Measurements from ENCODE around the gene FBXO15.

FBXO15 gene

DNA sequence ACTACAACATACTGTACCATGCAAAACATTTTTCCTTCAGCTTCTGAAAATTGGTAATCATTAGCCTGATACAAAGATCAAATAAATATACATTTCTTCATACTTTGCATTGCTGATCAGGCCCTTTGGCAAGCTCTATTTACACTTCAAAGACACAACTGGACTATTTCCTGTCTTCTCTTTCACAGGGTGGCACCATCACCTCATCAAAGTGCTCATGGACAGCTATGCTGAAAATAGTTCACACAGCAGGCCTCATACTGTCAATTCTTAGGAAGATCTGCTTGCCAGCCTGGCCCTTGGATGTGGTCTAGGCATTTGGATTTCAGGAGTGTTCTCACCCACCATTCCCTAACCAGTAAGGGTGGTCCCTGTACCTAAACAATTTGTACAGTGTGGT, 33.9 kb downstream of the FBXO15 start:
- TF ChIP-seq, protein P1, sequence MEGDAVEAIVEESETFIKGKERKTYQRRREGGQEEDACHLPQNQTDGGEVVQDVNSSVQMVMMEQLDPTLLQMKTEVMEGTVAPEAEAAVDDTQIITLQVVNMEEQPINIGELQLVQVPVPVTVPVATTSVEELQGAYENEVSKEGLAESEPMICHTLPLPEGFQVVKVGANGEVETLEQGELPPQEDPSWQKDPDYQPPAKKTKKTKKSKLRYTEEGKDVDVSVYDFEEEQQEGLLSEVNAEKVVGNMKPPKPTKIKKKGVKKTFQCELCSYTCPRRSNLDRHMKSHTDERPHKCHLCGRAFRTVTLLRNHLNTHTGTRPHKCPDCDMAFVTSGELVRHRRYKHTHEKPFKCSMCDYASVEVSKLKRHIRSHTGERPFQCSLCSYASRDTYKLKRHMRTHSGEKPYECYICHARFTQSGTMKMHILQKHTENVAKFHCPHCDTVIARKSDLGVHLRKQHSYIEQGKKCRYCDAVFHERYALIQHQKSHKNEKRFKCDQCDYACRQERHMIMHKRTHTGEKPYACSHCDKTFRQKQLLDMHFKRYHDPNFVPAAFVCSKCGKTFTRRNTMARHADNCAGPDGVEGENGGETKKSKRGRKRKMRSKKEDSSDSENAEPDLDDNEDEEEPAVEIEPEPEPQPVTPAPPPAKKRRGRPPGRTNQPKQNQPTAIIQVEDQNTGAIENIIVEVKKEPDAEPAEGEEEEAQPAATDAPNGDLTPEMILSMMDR (IDR thresholded peaks at IDR 0.05; ENCODE audit: low read depth, low read length, missing control alignments), result no peak
- in situ Hi-C loops (cut with HindIII; ENCODE audit: low sequenced_read_pairs), result no loop called here
- H3K4me3 ChIP-seq (ENCODE audit: low read depth, low read length), result no peak overlapping the region
- no peak for DNase-seq (ENCODE audit: low read depth)

DNA sequence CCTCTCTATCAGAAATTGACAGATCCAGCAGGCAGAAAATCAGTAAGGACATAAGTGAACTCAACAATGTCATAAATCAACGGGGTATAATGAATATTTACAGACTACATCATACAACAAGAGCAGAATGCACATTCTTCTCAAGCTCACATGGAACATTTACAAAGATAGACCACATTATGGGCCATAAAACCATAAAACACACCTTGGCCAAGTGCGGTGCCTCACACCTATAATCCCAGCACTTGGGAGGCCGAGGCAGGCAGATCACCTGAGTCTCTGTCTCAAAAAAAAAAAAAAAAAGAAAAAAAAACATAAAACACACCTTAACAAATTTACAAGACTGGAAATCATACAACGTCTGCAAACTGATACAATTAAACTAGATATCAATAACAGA, 36.7 kb downstream of the FBXO15 start:
- in situ Hi-C loops (cut with HindIII; ENCODE audit: low sequenced_read_pairs), result no loop called here
- TF ChIP-seq, protein P1 (IDR thresholded peaks at IDR 0.05; ENCODE audit: low read depth, low read length, missing control alignments), result no peak
- H3K4me3 ChIP-seq (ENCODE audit: low read depth, low read length), result no peak overlapping the region
- DNase-seq (ENCODE audit: low read depth), result no peak

DNA sequence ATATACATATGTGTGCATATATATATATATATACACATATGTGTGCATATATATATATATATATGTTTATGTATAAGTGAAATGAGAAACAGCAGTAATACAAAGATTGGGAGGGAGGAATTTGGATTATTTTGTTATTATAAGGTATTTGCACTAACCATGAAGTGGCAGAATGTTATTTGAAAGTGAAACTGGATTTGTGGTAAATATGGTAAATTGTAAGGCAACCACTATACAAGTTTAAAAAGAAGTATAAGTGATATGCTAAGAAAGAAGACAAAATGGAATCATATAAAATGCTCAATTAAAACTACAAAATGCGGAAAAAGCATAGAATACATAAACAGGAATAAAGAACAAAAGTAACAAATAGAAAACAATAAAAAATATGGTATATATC, 37.5 kb downstream of the FBXO15 start:
- DNase-seq (ENCODE audit: low read depth), result no peak
- in situ Hi-C loops (cut with HindIII; ENCODE audit: low sequenced_read_pairs), result no loop called here
- no peak overlapping the region for H3K4me3 ChIP-seq (ENCODE audit: low read depth, low read length)
- TF ChIP-seq, protein P1 (IDR thresholded peaks at IDR 0.05; ENCODE audit: low read depth, low read length, missing control alignments), result no peak

DNA sequence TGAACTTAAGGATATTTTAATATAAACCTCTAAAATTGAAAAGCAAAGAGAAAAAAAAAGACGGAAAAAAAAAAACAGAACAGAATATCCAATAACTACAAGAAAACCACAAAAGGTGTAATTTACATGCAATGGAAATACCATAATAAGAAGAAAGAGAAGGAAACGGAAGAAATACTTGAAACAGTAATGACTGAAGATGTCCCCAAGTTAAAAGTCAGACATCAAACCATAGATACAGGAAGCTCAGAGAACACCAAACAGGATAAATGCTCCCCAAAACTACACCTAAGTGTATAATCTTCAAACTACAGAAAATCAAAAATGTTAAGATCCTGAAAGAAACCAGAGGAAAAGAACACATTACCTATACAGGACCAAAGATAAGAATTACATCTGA, 39.2 kb downstream of the FBXO15 start:
- in situ Hi-C loops (cut with HindIII; ENCODE audit: low sequenced_read_pairs), result no loop called here
- no peak overlapping the region for H3K4me3 ChIP-seq (ENCODE audit: low read depth, low read length)
- DNase-seq (ENCODE audit: low read depth), result no peak
- TF ChIP-seq, protein P1 (IDR thresholded peaks at IDR 0.05; ENCODE audit: low read depth, low read length, missing control alignments), result no peak

DNA sequence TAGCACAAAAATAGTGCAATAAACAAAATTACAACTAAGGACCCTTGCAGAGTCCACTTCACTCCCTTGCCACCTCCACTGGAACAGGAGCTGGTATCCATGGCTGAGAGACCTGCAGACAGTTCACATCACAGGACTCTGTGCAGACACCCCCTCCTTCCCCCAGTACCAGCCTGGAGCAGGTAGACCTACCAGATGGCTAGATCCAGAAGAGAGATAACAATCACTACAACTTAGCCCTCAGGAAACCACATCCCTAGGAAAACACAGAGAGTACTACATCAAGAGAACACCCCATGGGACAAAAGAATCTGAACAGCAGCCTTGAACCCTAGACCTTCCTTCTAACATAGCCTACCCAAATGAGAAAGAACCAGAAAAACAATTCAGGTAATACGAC, 49.8 kb downstream of the FBXO15 start:
- no peak overlapping the region for H3K4me3 ChIP-seq (ENCODE audit: low read depth, low read length)
- TF ChIP-seq, protein P1 (IDR thresholded peaks at IDR 0.05; ENCODE audit: low read depth, low read length, missing control alignments), result no peak
- no peak for DNase-seq (ENCODE audit: low read depth)
- in situ Hi-C loops (cut with HindIII; ENCODE audit: low sequenced_read_pairs), result no loop called here

DNA sequence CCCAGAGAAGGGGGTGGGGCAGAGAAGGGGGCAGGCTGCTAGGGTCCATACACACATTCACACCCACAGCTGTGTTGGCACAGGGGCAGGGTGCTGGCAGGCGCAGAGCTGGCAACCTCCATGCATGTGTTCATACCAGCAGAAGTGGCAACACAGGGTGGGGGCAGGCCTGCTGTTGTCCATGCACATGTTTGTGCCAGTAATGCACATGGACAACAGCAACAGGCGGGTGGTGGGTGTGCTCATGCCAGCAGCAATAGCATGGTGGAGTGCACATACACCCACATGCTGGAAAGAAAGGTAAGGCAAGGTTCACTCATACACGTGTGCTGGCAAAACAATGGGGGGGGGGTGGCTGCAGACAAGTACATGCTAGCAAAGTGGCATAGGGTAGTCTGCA, 54.7 kb downstream of the FBXO15 start:
- in situ Hi-C loops (cut with HindIII; ENCODE audit: low sequenced_read_pairs), result no loop called here
- TF ChIP-seq, protein P1 (IDR thresholded peaks at IDR 0.05; ENCODE audit: low read depth, low read length, missing control alignments), result no peak
- DNase-seq (ENCODE audit: low read depth), result no peak
- H3K4me3 ChIP-seq (ENCODE audit: low read depth, low read length), result no peak overlapping the region
